Sigmoid colon (tissue), 7 donors: Measurements from ENCODE around the gene ZBTB7A. TPM values are rescaled to one million over a fixed set of nuclear protein-coding genes. Genes with fewer than 3 reads are reported as not detected.
A peak's percentile ranks its signal among the peaks of the same experiment; 100 is the strongest.

ENCODE experiments used
- DNase-seq: peaks from one replicate; pipeline ENCODE4 v3.0.0-alpha.2; 2019
- H3K27ac ChIP-seq, 4 donors: fragments of 200-600 bp; sonication (generic); one replicate each; pipeline ENCODE4 v1.5.1; 2016 to 2019; ENCODE audit warnings: mild to moderate bottlenecking in 1 of 4
- H3K27me3 ChIP-seq, 3 donors: fragments of 200-600 bp; sonication (generic); one replicate each; pipeline ENCODE4 v1.5.1; 2019; ENCODE audit warnings: mild to moderate bottlenecking in 1 of 3
- H3K36me3 ChIP-seq, 4 donors: fragments of 200-600 bp; sonication (generic); one replicate each; pipeline ENCODE4 v1.5.1; 2016 to 2019
- H3K4me1 ChIP-seq, 4 donors: fragments of 200-600 bp; sonication (generic); one replicate each; pipeline ENCODE4 v1.5.1; 2017 to 2019
- H3K4me3 ChIP-seq, 4 donors: fragments of 200-600 bp; sonication (generic); one replicate each; pipeline ENCODE4 v1.5.1; 2017 to 2019; ENCODE audit warnings: mild to moderate bottlenecking in 2 of 4, moderate library complexity in 1 of 4
- H3K9me3 ChIP-seq, 4 donors: fragments of 200-600 bp in 3 of 4; sonication (generic) in 3 of 4; one replicate each; pipeline versions ENCODE4 v1.5.1 to v1.6.1; 2013 to 2019
- CTCF ChIP-seq, 4 experiments: fragments of 450-650 bp in 3 of 4; fragments of 200-600 bp in 1 of 4; IDR thresholded peaks; one replicate each; pipeline ENCODE4 v1.5.1; 2016 to 2019; ENCODE audit warnings: antibody characterized with exemption in 4 of 4, mild to moderate bottlenecking in 3 of 4, moderate library complexity in 2 of 4
- EP300 ChIP-seq, 4 donors: sonication (generic); formaldehyde crosslinking; IDR thresholded peaks; one replicate each; pipeline ENCODE4 v1.6.1; 2017; ENCODE audit warnings: antibody characterized with exemption in 4 of 4
- POLR2A ChIP-seq, 2 donors: fragments of 450-650 bp; IDR thresholded peaks; one replicate each; pipeline ENCODE4 v1.6.1; 2016; ENCODE audit warnings: antibody characterized with exemption in 2 of 2, mild to moderate bottlenecking in 2 of 2, moderate library complexity in 2 of 2
- POLR2AphosphoS5 ChIP-seq, 4 donors: sonication (generic); formaldehyde crosslinking; IDR thresholded peaks; one replicate each; pipeline ENCODE4 v1.6.1; 2017; ENCODE audit warnings: antibody characterized with exemption in 4 of 4
- WGBS, 2 donors: extraction: QIAGEN DNeasy Blood & Tissue Kit; methylation state at CpG; one replicate each; pipeline ENCODE4 v1.1.7; 2013; 5-methylcytosine and 5-hydroxymethylcytosine counted together
- intact Hi-C: fragments of 100-400 bp; cut with DNase I; formaldehyde crosslinking; loops from one replicate; pipeline ENCODE4 v1.15.1; 2023
- polyA plus RNA-seq, 3 donors: library from polyadenylated mRNA; stranded (reverse); fragments of 200-250 nt; gene quantifications; one replicate each; pipeline ENCODE4 v1.2.3, GENCODE V29; 2013
- total RNA-seq, 4 donors: library from RNA; depleted of rRNA; stranded (reverse); fragments of >200 nt; gene quantifications; one replicate each; pipeline ENCODE4 v1.1.0, GENCODE V29; 2016
- donor health status: healthy with polysubstance abuse.
- donor health status: Bipolar disorder and iron deficiency.
- donor health status: healthy.

ZBTB7A gene
- total and polyA plus RNA-seq, 7 donors, result 22.8 to 53.2 (median 38.2) TPM

- no peaks in the 10 kb centered on the region for H3K9me3 ChIP-seq
- no peaks in the 10 kb centered on the region for H3K27me3 ChIP-seq
- peak; percentile 94 for DNase-seq
- peak overlapping the region; percentile 22 to 89 (median 64) for H3K4me3 ChIP-seq
- intact Hi-C loops, result no loop called here
- WGBS, 2 donors, result 4 to 36% methylated on average over 23 of the region's 23 CpGs
- peaks cover 0 to 73% (median 67%) of the 10 kb centered on the region in 4 donors for H3K4me1 ChIP-seq
- peaks cover 0 to 6% (median 3%) of the 10 kb centered on the region in 4 donors for H3K36me3 ChIP-seq
- H3K27ac ChIP-seq, result peak overlapping the region; percentile 97 to 100 (median 98)
- no peak for TF ChIP-seq CTCF (IDR thresholded peaks at IDR 0.05)
- TF ChIP-seq POLR2AphosphoS5 (IDR thresholded peaks at IDR 0.05), result peak; percentile 13 to 49 (median 44)
These were observed 5.5 kb downstream of the ZBTB7A start for GRCh38 chr19:4061178-4061682.

- peaks cover 0 to 6% (median 3%) of the 10 kb centered on the region in 4 donors for H3K36me3 ChIP-seq
- WGBS, 2 donors, result 14 to 64% methylated on average over 16 of the region's 16 CpGs
- intact Hi-C loops, result no loop called here
- H3K4me3 ChIP-seq, result peak overlapping the region; percentile 22 to 89 (median 64)
- H3K27me3 ChIP-seq, result no peaks in the 10 kb centered on the region
- peaks cover 0 to 75% (median 69%) of the 10 kb centered on the region in 4 donors for H3K4me1 ChIP-seq
- peak overlapping the region; percentile 97 to 100 (median 98) for H3K27ac ChIP-seq
- H3K9me3 ChIP-seq, result no peaks in the 10 kb centered on the region
- TF ChIP-seq POLR2A (IDR thresholded peaks at IDR 0.05) (no peak), EP300 (IDR thresholded peaks at IDR 0.05) (no peak), POLR2AphosphoS5 (IDR thresholded peaks at IDR 0.05) (no peak)
- peak; percentile 71 for DNase-seq
These were observed 6.0 kb downstream of the ZBTB7A start for GRCh38 chr19:4060621-4061177.

GRCh38 chr19:4059891-4060620, 6.6 kb downstream of the ZBTB7A start:
- Histone ChIP-seq H3K27me3 (no peaks in the 10 kb centered on the region), H3K4me3 (peak overlapping the region in 3 of 4 donors; percentile 35 to 89 (median 38)), H3K27ac (peak overlapping the region; percentile 97 to 100 (median 98)), H3K9me3 (no peaks in the 10 kb centered on the region), H3K36me3 (peaks cover 0 to 9% (median 6%) of the 10 kb centered on the region in 4 donors), H3K4me1 (peaks cover 0 to 76% (median 69%) of the 10 kb centered on the region in 4 donors)
- intact Hi-C loops, result no loop called here
- TF ChIP-seq POLR2A (IDR thresholded peaks at IDR 0.05), result no peak
- no peak for TF ChIP-seq EP300 (IDR thresholded peaks at IDR 0.05)
- peak in 1 of 4 donors; percentile 27 for TF ChIP-seq POLR2AphosphoS5 (IDR thresholded peaks at IDR 0.05)
- peak; percentile 90 for DNase-seq
- 5 to 49% methylated on average over 42 of the region's 42 CpGs for WGBS, 2 donors

GRCh38 chr19:4059453-4059871, 7.2 kb downstream of the ZBTB7A start:
- TF ChIP-seq CTCF (IDR thresholded peaks at IDR 0.05) (no peak), POLR2A (IDR thresholded peaks at IDR 0.05) (no peak), POLR2AphosphoS5 (IDR thresholded peaks at IDR 0.05) (no peak), EP300 (IDR thresholded peaks at IDR 0.05) (no peak)
- no peaks in the 10 kb centered on the region for H3K9me3 ChIP-seq
- H3K36me3 ChIP-seq, result peaks cover 4 to 15% (median 12%) of the 10 kb centered on the region in 4 donors
- H3K27ac ChIP-seq, result peak overlapping the region; percentile 97 to 100 (median 98)
- no peaks in the 10 kb centered on the region for H3K27me3 ChIP-seq
- peak; percentile 64 for DNase-seq
- intact Hi-C loops, result no loop called here
- 5 to 46% methylated on average over 19 of the region's 19 CpGs for WGBS, 2 donors
- peak overlapping the region in 3 of 4 donors; percentile 35 to 89 (median 38) for H3K4me3 ChIP-seq
- peaks cover 0 to 76% (median 67%) of the 10 kb centered on the region in 4 donors for H3K4me1 ChIP-seq

- WGBS, 2 donors, result 11 to 45% methylated on average over 30 of the region's 30 CpGs
- Histone ChIP-seq H3K4me1 (peaks cover 0 to 76% (median 69%) of the 10 kb centered on the region in 4 donors), H3K36me3 (peaks cover 10 to 21% (median 18%) of the 10 kb centered on the region in 4 donors), H3K27ac (peak overlapping the region; percentile 97 to 100 (median 98)), H3K4me3 (peak overlapping the region; percentile 11 to 89 (median 36)), H3K27me3 (no peaks in the 10 kb centered on the region), H3K9me3 (no peaks in the 10 kb centered on the region)
- DNase-seq, result peak; percentile 74
- intact Hi-C loops, result no loop called here
- TF ChIP-seq CTCF (IDR thresholded peaks at IDR 0.05), result peak in 1 of 4 experiments; percentile 7
- TF ChIP-seq EP300 (IDR thresholded peaks at IDR 0.05), result no peak
These were observed 7.8 kb downstream of the ZBTB7A start for GRCh38 chr19:4058693-4059452.
